Bone marrow (tissue), 2 donors: ENCODE measurements around the gene ARHGEF6.

ENCODE experiments used
- DNase-seq, 2 donors: peaks; one replicate each; lab custom pipeline; 2025; lab: John Stamatoyannopoulos, UW

ARHGEF6 gene

DNA sequence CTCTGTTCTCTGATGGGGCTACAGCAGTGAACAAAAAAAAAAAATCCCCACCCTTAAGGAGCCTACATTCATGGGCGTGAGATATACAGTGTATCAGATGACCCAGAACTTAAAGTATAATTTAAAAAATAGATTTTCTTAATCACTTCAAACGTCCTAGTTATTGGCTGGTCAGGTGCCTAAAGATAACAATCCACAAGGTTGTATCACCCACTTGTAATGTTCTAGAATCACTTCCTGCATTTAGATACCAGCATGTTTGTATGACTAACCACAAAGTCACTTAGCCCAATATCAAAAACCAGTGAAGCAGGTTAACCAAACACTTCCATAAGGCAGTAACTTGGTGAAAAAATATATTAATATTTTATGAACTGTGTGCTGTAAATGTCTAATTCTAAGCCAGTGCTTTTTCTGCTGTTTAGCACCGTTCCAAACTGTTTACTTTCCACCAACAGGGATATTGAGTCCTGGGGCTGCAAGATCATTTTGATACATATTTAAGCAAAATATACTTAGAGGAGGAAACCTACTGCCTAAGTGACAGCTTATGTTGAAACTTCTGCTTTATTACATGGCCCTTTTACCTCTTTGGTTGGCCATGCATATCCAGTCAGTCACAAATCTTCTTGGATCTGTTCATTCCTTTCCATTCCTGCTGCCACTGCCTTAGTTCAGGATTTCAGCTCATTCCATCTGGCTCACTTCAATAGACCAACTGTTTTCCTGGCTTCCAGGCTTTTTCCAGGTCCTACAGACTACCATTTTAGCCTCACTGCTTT, 89.5 kb downstream of the ARHGEF6 start:
- no peak for DNase-seq

DNA sequence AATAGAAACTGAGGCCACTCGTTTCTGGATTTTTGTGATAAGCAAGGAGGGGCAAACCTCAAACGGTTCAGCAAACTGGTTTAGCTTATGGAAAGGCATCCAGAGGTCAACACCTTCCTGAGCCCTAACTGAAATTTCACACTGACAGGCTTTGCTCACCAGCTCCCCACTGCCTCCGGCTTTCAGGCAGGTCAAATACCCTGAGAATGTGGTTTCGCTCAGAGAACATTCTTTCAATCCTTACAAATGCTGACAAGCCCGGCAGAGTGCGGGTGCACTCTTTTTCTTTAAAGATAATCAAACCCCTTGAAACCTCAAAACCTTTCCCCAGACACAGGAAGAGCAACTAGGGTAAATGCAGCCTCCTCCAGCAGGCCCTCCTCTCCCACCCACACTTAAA, 91.3 kb downstream of the ARHGEF6 start:
- DNase-seq, result no peak

DNA sequence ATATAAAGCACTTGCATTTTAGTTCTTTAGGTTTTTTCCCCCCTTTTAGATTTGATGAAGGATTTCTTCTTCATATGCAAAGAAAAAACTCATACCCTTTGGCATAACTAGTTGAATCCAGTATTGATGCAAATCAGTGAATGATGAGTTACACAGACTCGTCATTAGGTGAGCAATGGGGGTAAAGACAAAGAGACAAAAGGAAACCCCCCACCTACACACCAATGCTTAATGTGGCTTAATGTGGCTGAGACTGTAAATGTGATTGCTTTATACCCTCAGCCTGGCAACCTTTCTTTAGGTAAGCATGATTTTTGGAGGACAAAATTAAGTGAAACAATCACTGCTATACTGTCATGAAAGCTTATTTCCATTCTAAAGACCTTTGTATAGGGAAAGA, 93.3 kb downstream of the ARHGEF6 start:
- no peak for DNase-seq

DNA sequence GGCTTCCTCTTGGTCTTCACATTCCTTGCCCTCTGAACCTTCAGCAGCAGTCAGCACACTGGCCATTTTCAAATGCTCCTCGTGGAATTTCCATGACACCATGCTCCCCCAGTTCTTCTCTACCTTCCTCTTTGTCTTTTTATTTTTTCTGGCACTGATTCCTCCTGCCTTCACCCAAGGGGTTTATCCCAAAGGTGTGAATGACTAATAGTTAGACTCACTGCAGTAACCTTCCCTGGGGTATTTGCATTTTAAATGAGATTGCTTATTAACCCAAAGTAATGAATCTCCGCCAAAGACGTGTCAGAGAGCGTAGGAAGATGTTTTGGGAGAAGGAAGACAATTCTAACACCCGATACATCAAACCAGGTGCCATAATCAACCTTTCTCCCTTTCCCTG, 96.6 kb downstream of the ARHGEF6 start:
- no peak for DNase-seq

DNA sequence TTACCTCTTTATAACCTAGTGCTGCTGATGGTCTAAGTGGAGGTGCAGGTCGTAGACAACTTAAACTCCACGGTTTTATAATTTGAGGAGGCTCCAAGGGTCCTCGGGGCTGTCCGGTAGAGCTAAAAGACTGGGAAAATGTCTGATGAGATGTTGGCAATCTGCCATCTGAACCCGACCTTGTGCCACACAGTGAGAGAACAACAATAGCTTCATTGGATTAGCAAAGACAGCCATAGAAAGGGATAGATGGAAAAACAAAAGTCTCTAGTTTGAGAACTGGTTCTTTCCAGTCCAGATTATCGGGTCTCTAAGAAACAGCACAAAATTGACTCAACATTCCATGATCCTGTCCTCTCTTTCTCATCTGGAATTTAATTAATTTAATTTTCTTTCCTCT, 101.2 kb downstream of the ARHGEF6 start:
- DNase-seq, result no peak

DNA sequence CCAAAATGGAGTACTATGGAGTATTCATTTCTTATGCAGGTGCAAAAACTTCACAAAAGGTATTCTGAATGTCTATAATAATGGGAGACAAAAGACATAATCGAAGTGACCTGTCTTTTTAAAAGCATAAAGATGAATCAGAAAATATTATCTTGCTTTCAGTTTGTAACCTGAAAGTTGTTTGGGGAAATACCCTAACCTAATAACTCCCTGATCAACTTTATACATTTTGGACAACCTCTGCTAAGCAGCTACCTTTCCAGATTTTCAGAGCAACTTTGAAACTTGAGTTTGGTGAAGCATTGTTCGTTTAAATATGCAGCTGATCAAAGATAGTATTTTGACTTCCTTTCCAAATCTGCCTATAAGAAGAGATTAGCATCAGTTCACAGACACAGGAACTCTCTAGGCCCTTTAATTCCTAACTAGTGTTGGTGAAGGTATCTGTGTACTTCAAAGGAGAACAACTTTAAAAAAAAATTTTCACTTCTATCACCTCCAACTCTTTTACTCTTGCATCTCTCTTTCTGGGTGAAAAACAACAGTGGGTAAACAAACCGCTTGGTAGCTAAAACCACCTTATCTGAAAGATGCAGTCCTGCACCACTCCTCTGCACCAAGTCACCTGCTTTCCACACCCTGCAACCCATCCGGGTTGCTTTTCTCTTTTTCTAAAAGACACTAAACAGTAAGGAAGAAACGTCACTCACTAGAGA, 106.3 kb downstream of the ARHGEF6 start:
- DNase-seq, result no peak

DNA sequence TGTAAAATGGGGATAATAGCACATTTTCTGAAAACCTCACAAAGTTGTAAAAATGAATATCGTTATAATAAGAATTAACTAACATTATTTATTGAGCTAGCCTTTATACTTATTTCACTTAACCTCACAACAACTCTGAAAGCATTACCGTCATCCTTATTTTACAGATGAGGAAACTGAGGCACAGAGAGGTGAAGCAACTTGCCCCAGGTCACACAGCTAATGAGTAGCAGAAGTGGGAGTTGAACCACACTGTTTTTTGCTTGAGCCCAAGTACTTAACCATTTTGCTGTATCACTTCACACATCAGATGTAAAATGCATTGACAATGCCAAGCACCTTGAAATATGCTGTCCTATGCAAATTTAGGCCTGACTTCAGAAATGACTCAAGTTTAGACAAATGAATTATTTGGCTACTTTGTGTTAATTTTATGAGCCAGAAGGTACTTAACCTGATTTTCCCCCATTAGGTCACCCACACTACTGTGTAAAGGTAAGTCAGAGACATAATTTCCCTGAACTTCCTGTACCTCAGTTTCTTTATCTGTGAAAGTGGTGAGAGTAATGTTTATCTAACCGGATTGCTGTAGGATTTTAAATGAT, 109.6 kb downstream of the ARHGEF6 start:
- no peak for DNase-seq

DNA sequence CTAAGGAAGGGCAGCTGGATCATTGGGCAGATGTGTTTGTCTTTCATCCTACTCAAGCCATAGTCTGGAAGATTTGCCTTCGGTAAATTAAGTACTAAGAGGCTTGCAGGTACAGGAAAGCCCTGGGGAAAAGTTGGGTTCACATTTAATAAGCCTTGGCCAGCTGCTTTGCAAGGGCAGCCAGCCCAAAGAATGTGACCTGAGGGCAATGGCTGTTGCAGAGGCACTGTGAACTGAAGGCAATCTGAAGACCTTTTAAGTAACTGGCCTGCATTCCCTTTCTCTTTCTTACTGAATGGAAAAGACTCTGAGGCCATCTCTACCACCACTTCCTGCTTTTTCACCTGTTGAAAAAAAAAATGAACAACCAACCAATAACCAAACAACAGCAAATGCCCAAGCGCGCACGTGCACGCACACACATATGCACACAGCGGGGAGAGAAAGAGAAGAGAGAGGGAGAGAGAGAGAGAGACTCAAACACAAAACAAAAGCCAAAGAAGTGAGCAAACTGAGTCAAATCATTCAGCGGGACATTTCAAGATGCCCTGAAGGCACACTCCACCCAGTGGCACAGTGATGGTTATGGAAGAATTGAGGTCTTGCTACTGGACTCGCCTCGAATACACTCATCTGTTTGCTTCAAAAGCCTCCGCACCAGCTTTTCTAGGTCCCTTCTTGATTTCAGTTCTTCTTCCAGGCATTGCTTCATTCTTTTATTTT, 113.1 kb downstream of the ARHGEF6 start:
- DNase-seq, result no peak

DNA sequence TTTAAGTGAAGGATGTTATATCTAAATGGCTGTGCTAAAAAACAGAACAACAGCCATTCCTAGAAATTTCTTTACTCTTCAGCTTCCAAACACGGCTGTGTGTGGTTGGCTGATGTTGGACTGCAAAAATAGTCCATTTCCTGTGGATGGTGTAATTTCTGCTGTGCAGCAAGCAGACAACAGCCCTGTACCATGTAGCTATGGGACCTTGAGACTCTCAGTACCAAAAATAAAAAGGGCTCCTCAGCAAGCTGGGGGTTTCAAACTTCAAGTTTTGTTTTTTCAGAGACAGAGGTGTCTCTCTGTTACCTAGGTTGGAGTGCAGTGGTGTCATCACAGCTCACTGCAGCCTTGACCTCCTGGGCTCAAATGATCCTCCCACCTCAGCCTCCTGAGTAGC, 114.6 kb downstream of the ARHGEF6 start:
- DNase-seq, result no peak

DNA sequence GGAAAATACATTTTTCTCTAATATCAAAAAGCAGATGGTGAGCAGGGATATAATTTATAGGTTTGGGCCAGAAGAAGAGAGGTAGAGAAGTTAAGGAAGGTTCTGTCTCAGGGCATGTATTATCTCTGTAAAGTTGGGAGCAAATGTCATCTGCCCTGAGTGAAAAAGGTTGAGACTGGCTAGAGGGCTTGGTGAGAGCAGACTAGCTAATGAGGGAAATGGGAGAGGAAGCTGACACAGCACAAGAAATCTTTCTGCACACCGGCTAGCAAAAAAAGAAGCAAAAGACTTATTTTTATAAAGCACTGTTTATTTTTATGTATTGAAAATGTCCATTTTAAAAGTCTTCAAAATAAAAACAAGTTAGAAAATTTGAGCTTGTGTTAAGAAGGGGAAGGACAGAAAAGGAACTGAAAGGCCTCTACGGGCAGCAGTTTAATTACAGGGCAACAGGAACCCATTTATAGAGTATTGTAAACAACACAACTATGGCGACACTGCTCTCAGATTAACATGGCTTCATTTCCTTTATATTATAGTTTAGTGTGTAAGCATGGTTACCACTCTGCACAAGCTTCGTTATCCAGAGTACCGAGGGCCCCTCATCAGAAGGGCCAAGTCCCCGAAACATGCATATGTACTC, 115.4 kb downstream of the ARHGEF6 start:
- DNase-seq, result no peak

DNA sequence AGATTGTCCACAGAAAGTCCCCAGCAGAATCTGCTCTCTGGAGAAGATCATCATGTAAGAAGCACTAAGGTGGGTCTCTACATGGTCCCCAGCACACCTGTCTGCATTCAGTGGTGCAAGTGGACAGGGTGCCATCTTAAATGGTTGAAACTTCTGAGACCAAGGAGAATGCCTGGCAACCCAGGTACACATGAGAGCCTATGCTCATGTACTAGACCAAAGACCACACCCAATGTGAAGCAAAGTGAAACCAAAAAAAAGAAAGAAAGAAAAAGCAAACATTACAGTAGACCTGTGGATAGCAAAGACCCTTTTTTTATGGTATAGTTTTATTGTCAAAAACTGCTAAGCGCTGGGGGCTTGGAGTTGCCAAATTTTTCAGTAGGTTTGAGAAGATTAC, 117.8 kb downstream of the ARHGEF6 start:
- no peak for DNase-seq

DNA sequence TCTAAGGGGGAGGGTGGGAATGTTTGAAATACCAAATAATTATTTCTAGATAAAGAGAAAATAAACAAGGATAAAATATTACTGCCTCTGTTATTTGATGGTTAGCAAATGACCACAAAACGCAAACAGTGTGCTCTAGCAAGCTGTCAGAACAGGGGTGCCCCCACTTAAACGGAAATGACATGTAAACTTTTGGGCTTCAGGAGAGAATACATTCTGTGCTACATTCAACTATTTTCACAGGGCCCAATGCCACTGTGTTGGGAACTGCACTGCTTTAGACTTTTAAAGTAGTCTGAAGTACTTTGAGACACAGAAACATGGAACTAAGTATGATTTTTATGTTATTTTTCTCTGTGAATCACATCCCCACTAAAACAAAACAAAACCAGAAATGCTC, 118.6 kb downstream of the ARHGEF6 start:
- no peak for DNase-seq

DNA sequence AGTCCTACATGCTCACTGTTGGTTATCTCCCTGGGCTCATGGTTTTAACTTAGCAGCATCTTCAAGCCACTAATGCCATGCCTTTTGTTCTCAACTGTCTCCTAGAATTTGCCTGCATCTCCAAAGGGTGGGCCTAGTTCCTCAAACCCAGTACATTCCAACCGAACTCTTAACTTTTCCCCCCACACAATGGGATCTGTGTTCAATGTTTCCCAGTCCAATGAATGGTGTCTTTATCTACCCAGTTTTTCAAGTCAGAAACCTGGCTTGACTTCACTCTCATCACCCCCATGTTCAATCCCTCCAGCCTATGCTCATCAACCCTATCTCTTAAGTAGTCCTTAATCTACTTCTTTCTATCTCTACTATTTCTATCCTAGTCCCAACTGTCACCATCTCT, 119.8 kb downstream of the ARHGEF6 start:
- no peak for DNase-seq

DNA sequence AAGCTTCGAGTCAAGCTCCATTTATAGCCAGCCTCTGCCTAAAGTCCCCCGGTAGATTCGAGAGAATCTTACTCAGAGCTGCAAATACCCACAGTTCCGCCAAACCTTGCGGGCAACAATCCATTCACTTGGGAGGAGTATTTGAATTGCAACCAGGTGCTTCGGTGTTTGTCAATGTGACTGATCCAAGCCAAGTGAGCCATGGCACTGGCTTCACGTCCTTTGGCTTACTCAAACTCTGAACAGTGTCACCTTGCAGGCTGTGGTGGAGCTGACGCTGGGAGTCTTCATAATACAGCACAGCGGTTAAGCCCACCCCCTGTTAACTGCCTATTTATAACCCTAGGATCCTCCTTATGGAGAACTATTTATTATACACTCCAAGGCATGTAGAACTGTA, 121.6 kb downstream of the ARHGEF6 start:
- DNase-seq, result no peak

DNA sequence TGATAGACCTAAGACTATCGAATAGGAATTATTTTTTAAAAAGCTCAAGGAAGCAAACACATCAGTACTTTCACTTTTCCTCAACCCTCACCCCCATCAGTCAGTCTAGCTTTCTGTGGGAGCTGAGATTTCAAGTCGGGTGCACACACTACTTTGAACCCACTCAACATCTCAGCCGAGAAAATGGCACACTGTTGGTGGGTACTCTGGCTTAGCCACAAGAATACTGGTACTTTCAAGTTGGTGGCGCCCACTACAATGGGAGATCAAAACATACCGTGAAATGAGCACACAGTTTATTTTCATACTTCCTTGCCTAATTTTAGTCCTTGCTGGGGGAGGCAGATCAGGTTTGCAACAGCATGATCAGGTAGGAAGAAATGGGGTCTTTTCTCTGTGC, 122.6 kb downstream of the ARHGEF6 start:
- no peak for DNase-seq

DNA sequence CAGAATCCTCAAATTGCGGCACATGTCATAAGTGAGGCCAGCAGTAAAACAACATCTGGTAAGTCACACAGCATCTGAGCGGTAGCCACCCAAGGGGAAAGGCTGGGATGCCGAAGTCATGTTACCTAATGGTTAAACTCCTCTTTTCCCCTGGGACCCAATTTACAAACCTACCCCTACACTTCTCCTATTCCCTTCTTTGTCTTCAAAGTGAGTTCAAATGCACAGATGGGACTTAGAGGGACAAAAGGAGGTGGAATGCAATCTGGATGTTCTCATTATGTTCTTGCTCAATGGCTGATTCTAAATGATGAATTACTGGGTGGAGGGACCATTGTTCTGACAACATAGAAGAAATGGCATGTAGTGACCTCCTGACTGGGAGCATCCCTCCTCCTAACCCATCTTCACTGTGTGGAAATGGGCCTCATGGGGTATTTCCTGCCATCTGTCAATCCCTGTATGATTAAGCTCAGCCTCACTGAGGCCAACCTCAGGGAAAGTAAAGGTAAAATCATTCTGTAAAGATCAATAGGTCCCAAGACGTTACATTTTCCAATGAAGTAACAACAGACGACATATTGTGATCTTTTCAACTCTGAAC, 124.3 kb downstream of the ARHGEF6 start:
- no peak for DNase-seq

DNA sequence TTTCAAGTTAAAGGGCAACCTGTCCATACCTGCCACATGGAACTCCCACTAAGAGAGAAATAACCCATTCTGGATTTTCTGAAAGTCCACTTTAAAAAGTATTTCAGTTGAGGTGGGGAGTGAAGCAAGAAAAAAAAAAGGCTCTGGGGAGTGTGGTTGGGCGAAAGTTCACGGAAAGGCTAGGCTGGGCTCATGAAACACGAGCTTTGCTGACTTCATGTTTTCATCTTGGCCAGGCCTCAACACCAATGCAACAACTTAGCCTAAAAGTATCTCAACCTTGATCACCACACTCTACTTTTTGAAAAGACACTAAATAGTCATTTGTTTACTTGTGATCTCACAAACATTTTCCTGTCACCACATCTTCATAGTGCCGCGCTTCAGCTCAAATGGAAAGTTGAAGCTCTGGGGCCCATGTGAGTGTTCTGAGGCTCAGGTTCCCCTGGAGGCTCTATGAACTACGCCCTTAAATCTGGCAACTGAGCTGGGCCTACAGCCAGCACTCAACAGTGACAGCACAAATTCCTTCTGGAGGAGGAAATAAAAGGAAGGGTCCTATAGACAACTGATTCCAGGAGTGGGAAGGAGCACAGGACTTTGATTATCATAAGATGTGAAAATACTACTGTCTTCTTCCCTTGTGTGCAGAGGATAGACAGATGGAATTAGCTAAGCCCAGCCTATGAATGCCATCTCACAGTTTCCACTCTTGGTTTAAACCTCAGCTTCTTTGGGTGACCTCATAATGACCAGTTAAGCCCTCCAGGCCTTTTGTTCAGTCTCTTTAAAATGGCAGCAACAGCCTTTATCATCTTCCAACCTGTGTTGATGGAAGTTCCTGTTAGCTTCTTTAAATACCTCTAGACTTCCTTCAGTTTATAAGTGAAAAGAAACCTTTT, 127.7 kb downstream of the ARHGEF6 start:
- no peak for DNase-seq

DNA sequence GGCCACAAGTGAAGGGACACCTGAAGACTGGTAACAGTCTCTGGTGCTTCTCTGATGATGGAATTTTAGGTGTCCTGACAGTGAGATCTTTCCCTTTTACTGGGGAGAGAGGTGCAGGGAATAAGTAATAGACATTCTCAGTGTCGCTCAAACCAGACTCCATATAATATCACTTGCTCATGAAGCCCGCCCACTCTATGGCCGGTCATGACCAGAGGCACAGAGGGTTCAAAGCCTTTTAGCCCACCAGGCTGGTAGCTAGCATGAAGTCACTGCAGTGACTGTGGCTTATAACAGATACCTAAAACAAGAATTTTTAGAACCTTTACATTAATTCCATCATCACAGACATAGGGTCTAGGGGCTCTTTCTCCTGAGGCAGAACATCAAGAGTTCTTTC, 129.9 kb downstream of the ARHGEF6 start:
- no peak for DNase-seq

DNA sequence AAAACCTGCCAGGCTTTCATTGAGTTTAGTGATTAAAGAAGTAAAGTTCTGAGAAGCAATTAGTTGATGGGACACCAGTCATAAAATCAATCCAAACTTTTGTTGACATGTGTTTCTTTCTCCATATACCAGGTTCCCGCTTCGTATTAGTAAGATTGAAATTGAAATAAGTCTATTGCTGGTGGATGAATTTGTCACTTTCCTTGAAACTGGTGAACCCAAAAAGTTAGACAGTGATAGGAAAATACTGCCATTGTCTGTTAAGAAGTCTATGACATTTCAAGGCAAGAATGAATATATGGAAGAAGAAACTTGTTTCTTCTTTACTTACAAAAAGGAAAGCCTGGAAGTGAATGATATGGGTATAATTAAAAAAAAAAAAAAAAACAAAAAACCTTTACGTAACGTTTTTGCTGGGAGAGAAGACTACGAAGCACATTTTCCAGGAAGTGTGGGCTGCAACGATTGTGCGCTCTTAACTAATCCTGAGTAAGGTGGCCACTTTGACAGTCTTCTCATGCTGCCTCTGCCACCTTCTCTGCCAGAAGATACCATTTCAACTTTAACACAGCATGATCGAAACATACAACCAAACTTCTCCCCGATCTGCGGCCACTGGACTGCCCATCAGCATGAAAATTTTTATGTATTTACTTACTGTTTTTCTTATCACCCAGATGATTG, 132.9 kb downstream of the ARHGEF6 start, which contains the start of gene CD40LG:
Gene CD40LG, plus strand, starts transcription at position 482 of the 684 bp plus-strand sequence. Its CDS starts 91 bp downstream, at position 573.
- no peak for DNase-seq
